ENCODE data around the gene CPNE5. TPM values are rescaled to one million over a fixed set of nuclear protein-coding genes. Genes with fewer than 3 reads are reported as not detected.

The CPNE5 gene
- total and polyA plus RNA-seq, 8 donors = 0.19 to 1.5 (median 0.58) TPM

- Histone ChIP-seq H3K27me3 (no peaks in the 10 kb centered on the region), H3K4me3 (no peak overlapping the region), H3K9me3 (no peaks in the 10 kb centered on the region), H3K4me1 (peaks cover 0 to 4% (median 0%) of the 10 kb centered on the region in 3 donors), H3K27ac (peak overlapping the region in 1 of 4 donors; percentile 24), H3K36me3 (peaks cover 0 to 9% (median 0%) of the 10 kb centered on the region in 3 donors)
- intact Hi-C loops (cut with DNase I) = no loop called here
- FAIRE-seq (no peak), ATAC-seq (peak in 1 of 4 donors; percentile 10), DNase-seq (no peak)
- WGBS, 2 donors = 73% methylated on average over 4 of the region's 4 CpGs
- no peak for TF ChIP-seq CTCF (IDR thresholded peaks at IDR 0.05)
Observed at GRCh38 chr6:36852481-36853147, 13.4 kb upstream of the CPNE5 start.

- FAIRE-seq = no peak
- Histone ChIP-seq H3K4me1 (peaks cover 0 to 4% (median 0%) of the 10 kb centered on the region in 3 donors), H3K36me3 (peaks cover 0 to 9% (median 0%) of the 10 kb centered on the region in 3 donors), H3K27me3 (no peaks in the 10 kb centered on the region), H3K27ac (no peak overlapping the region), H3K9me3 (no peaks in the 10 kb centered on the region), H3K4me3 (no peak overlapping the region)
- intact Hi-C loops (cut with DNase I) = no loop called here
- no peak for DNase-seq
- no peak for ATAC-seq
- WGBS, 2 donors = 69 to 71% methylated on average over 4 of the region's 4 CpGs
- no peak for TF ChIP-seq CTCF (IDR thresholded peaks at IDR 0.05)
Observed at GRCh38 chr6:36851626-36852025, 12.4 kb upstream of the CPNE5 start.

GRCh38 chr6:36851149-36851614, 11.9 kb upstream of the CPNE5 start:
- TF ChIP-seq CTCF (IDR thresholded peaks at IDR 0.05) = peak; percentile 61 to 79 (median 66)
- WGBS, 2 donors = 34 to 52% methylated on average over 3 of the region's 3 CpGs
- Histone ChIP-seq H3K27me3 (no peaks in the 10 kb centered on the region), H3K4me3 (no peak overlapping the region), H3K9me3 (no peaks in the 10 kb centered on the region), H3K36me3 (peaks cover 0 to 9% (median 0%) of the 10 kb centered on the region in 3 donors), H3K27ac (no peak overlapping the region), H3K4me1 (peaks cover 0 to 4% (median 0%) of the 10 kb centered on the region in 3 donors)
- intact Hi-C loops (cut with DNase I) = no loop called here
- DNase-seq (peak in 3 of 6 donors; percentile 48 to 65 (median 49)), ATAC-seq (peak in 3 of 4 donors; percentile 49 to 59 (median 55)), FAIRE-seq (no peak)

GRCh38 chr6:36850021-36850420, 10.8 kb upstream of the CPNE5 start:
- no peaks in the 10 kb centered on the region for H3K9me3 ChIP-seq
- H3K27me3 ChIP-seq = no peaks in the 10 kb centered on the region
- ATAC-seq (no peak), FAIRE-seq (no peak), DNase-seq (no peak)
- no peak for TF ChIP-seq CTCF (IDR thresholded peaks at IDR 0.05)
- H3K27ac ChIP-seq = no peak overlapping the region
- no peak overlapping the region for H3K4me3 ChIP-seq
- peaks cover 0 to 4% (median 0%) of the 10 kb centered on the region in 3 donors for H3K4me1 ChIP-seq
- intact Hi-C loops (cut with DNase I) = no loop called here
- H3K36me3 ChIP-seq = peaks cover 0 to 2% (median 0%) of the 10 kb centered on the region in 3 donors
- 92 to 94% methylated on average over 9 of the region's 9 CpGs for WGBS, 2 donors

All from pancreas (tissue), 10 donors.